NCI-H146 treated with DMSO at 0.1 percent for 48 hours (cell line): ENCODE measurements around the gene UTS2R.

ENCODE experiments used
- DNase-seq: peaks from one replicate; lab custom pipeline; 2025; ENCODE audit not compliant: unreplicated experiment; lab: John Stamatoyannopoulos, UW

The UTS2R gene

DNA sequence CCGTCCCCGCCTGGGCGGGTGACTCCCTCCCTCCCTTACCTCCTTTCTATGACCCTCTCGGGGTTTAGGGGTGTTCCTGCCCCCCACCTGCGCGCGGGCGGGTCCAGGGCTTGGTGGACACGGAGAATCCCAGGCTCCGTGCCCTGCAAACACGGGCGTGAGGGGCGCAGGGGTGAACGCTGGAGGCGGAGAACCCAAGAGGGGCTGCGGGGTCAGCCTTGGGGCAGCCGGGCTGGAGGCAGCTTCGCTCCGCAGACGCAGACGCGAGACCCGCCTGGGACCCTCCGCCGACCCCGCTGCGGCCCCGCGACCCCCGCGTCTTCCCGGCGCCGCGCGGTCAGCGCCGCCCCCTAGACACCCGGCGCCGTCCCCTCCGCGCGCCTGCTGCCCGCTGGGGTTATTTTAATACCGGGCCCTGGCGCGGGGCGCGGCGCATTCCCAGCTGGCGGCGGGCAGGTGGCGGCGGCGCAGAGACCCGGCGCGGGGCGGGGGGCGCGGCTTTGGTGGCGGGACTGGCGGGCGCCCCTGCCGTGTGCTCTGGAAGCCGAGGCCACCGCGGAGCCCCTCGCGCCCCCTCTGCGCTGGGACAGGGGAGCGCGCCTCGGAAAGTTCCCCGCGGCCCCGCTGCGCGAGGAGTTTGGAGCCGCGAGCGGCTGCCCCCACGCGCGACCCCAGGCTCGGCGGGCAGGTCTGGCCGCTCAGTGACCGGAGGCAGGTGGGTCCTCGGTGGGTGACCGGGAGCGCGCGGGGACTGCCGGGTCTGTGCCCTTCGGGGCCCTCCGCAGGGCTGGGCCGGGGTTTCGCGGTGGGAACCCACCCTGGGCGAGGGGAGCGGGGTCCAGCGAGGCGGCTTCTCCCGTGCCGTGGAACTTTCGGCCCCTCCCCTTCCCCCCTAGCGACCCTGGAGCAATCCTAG is at the start of gene UTS2R:
Gene UTS2R, plus strand, starts transcription at position 433 of the 916 bp plus-strand sequence. CDS start 2,560 bp downstream, outside the sequence.
- DNase-seq: no peak

- DNase-seq: no peak
Observed at GRCh38 chr17:82321947-82322466, 49.6 kb upstream of the UTS2R start.

DNA sequence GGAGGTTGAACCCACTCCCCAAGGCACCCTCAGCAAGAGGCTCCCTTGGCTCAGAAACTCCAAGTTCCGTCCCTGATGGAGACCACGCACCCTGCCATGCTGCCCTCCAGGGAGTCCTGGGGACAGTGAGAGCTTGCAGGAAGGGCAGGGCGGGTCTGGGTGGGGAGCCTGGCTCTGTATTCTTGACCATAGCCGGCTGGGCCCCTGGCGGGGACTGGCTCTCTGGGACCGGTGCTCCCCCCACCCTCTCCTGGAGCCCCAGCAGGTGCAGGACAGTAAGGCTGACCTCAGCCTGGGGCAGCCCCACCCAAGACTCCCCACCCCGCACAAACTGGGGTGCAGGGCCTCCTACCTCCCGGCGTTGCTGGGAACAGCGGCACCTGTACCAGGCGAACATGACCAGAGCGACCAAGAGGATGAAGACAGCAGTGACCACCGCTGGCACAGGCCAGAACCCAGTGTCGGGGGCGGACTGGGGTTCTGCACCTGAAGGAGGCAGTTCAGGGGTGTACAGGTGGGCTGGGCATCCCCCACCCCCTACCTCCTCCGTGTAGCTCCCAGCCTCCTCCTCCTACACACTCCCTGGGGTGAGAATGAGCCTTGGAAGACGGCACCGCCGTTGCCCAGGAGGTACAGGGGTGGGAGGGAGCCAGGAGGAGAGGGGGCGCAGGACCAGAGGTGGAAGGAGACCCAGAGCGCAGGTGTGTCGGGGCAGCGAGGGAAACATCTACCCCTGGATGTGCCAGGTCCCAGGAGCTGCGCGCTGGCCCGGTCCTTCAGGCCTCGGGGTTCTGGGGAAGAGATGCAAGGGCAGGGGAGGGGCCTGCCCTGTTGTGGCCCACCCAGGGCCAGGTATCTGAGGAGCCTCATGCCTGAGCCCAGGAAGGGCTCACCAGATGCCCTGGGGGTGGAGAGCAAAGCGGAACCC is 48.8 kb upstream of the UTS2R start:
- no peak for DNase-seq

- DNase-seq: no peak
Observed at GRCh38 chr17:82323514-82324234, 47.9 kb upstream of the UTS2R start.

DNA sequence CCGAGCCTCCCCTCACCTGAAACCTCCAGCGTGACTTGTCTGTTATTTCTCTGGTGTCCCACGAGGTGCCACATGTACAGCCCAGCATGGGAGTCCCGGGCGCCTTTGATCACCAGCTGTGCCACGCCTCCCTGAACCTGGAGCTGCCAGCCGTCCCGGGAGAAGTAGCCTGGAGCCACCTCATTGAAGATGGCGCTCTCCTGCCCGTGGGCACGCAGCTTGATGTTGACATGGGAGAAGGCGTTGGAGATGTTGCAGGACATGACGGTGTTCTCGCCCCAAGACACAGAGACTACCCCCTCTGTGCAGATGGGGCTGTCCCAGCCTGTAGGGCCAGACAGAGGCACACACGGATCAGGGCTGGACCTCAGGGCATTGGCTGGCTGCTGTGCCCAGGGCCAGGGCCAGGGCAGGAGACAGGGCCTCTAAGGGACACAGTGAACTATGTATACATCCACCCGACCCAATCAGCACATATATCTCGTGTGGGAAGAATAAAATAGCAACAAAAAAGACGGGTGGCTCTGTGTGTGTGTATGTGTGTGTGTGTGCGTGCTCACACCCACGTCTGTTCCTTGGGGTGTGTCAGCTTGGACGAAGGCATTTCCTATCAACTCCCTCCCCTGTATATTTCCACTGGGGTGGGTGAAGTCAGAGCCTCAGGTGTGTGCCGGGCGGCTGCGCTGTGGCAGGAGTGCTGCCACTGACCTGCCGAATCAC is 46.8 kb upstream of the UTS2R start:
- no peak for DNase-seq

- no peak for DNase-seq
Observed at GRCh38 chr17:82325286-82326180, 46.0 kb upstream of the UTS2R start.

DNA sequence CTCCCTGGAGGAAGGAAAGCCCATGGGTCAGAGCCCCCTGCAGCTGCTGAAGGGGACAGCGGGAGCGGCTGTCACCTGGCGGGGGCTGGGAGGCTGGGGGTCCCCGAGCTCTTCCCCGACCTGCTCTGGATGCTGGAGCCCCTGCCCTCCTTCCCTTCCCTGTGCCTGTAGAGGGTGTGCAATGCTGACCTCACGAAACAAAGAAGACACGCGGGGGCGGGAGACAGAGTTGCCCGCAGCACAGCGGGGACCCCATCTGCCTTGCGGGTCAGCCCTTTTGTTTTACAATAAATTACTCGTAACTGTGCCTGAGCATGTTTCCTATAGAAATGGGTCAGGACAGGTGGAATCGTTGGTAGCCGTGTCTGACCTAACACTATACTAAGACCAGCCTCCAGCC is 44.3 kb upstream of the UTS2R start:
- peak; percentile 51 for DNase-seq

GRCh38 chr17:82327757-82328140 is 43.8 kb upstream of the UTS2R start:
- no peak for DNase-seq

GRCh38 chr17:82328141-82328993 is 43.2 kb upstream of the UTS2R start:
- no peak for DNase-seq

DNA sequence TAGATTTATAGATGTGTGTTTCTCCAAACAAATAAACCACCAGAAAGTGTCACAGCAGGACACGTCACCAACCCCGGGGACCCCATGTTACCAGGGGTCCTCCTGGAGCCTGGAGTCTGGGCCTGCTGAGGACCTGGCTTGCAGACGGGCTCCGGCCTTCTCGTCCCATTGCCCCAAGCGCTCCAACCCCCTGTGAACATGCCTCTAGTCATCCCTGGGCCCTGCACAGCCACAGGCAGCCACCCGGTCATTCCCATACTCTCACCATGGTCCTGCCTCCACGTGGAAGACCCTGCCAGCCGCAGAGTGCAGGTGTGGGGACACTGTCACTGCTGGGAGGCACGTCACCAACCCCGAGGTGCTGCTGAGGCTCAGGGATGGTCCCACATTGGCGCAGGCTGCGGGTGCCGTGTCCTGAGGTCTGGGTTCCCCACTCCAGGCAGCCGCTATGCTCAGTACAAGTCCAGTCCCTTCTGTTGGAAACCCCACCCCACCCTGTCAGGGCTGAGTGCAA is 42.5 kb upstream of the UTS2R start:
- no peak for DNase-seq

- DNase-seq: no peak
Observed at GRCh38 chr17:82329683-82330321, 41.8 kb upstream of the UTS2R start.

- DNase-seq: peak; percentile 79
Observed at GRCh38 chr17:82330322-82331239, 41.0 kb upstream of the UTS2R start.

- no peak for DNase-seq
Observed at GRCh38 chr17:82331345-82331939, 40.1 kb upstream of the UTS2R start.

DNA sequence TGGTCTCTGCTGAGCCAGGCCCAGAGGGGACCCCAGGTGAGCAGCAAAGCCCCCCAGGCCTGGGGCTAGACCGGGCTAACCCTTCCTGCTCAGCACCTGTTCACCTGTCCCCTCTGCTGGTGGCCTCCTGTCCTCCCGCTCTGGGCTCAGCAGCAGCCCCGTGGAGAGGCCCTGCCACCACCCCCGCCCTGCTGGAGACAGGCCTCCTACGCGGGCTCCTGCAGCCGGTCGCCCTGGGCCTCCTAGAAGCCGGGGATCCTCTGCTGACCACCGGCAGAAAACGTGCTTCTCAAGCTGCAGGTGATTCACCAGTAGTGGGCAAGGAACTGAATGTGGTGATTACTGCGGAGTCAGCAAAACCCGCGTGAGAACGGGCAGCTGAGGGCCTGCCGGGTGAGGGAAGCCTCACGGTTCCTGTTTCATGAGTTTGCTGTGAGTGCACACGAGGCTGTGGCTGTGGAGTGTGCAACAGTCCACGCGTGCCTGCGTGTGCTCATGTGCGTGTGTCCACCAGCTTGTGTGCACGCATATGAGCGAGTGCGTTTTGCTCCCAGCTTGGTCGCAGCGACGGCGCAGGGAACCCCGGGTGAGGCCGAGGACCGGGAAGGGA is 38.8 kb upstream of the UTS2R start:
- DNase-seq: peak; percentile 32

DNA sequence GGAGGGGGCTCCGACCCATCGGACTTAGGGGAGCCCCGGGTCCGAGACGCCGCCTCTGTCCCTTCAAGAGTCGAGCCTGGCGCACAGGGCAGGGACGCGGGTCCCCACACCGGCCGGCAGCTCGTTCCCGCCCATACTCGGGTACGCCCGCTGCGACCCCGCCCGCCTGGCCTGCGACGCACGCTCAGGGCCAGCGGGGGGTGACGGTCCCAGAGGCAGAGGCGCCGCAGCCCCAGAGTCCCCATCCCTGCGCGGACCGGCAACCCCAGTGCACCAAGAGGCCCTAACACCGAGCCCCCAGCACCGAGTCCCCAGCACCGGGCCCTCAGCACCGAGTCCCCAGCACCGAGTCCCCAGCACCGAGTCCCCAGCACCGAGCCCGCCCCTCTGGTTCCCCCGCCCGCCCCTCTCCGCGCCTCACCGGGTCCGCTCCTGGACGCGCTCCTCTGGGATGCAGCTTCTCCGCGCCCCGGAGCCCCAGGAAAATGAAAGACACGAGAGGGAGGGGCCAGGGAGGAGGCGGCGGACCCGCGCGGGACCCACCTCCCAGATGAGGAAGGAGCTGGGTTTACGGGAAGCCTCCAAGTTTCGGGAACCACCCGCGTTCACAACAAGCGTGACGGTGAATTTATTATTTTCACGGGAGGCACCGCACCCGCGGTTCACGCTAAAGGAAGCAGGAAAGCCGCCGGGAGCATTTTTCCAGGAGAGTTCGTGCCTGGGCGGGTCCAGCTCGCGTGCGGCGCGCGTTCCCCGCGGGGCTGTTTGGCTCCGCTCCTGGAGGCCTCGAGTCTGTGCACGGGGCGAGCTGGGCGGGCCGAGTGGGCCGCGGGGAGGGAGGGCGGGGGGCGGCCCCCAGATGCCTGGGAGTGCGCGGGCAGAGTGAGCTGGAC is 38.0 kb upstream of the UTS2R start, which contains the start of gene SECTM1:
Gene SECTM1, minus strand, starts transcription at position 488 of the 893 bp plus-strand sequence. CDS start 6,526 bp downstream, outside the sequence.
- DNase-seq: no peak
